Measurements from ENCODE around the gene DLG2.
"Not testable (repeated sequence)": the region's sequence is repeated elsewhere in the genome, so short reads cannot be mapped to it uniquely, and the experiment has no call there.

Gene DLG2

DNA sequence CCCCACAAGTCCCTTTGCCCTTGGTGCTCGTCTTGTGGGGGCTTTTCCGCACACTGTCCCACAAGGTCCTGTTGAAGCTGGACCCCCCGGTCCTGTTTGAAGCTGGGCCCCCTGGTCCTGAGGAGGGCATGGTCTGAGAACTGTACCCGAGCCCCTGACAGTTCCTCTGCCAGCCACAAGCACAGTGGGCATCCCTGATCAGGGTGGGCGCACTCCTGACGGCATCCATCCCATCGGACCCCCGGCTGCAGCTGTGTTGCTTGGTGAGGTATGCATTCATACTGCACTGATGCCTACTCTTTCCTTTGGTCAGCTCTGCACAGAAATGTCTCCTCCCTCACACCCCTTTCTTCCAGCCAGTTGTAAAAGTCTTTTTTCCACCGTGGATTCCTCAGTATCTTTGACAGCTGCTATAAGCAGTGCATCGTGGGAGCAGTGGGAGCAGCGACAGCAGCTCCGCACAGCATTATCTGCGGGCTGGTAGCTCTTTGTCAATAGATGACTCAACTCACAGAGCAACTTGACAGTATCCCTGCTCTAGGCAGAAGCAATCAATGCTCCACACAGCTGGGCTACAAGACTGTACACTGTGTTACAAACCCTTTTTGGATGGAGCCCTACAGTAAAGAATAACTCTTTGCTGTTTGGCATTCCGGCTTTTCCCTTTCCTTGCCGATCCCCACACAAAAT is 1310.1 kb downstream of the DLG2 start:
- ATAC-seq (replicated peaks; ENCODE audit: extremely low read depth, poor library complexity, severe bottlenecking) = peak; percentile 14

DNA sequence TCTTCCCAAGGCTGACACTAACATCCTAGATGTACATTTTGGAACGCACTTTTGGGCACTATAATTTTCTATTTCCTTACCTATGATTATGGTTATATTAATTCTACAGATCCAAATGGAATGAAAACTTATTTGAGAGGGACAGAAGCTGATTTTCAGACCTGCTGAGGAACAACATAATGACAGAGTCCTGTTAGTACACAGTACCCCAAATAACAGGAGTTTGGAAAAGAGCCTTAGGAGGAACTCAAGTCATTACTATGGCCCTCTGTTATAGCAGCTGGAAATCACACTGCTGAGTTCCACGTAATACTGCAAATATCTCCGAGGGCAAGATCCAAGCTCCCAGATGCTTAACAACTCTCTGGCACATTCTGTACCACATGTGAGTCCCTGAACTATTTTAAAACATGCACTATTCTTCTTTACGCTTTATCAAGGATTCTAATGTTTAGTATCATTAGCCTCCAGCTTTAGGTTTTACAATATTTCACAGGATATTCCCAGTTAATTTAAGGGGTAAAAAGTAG is 1313.2 kb downstream of the DLG2 start:
- peaks cover 2% of the 10 kb centered on the region for H3K36me3 Mint-ChIP-seq (ENCODE audit: insufficient read depth)
- DNase-seq (ENCODE audit: low spot score in 2 of 2) = no peak
- no peak overlapping the region for H3K27ac Mint-ChIP-seq (ENCODE audit: low read depth)

More for the DNA sequence above, 1310.1 kb downstream of the DLG2 start:
- Mint-ChIP-seq H3K27me3 (no peaks in the 10 kb centered on the region), H3K27ac (ENCODE audit: low read depth) (no peak overlapping the region), H3K4me3 (no peak overlapping the region), H3K9me3 (peaks cover 22% of the 10 kb centered on the region), H3K4me1 (no peaks in the 10 kb centered on the region), H3K36me3 (ENCODE audit: insufficient read depth) (peaks cover 2% of the 10 kb centered on the region)
- DNase-seq (ENCODE audit: low spot score in 2 of 2) = no peak

DNA sequence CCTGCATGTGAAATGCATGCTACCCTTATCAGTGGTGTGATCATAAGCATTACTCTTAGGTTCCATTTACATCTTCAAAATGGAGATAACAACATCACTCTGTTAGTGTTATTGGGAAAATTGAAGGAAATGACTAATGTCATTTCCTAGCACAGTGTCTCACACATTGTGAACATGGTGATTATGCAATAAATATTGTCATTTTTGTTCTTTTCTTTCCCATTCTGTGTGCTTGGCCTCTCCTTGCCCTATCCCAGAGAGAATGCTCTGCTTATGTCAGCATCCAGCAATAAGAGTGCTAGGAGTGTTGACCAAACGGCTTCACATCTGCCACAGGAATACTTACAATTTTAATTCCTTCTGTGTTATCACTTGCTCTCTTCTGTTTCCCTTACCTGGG is 1316.9 kb downstream of the DLG2 start:
- Mint-ChIP-seq H3K36me3 (ENCODE audit: insufficient read depth) (peaks cover 2% of the 10 kb centered on the region), H3K27ac (ENCODE audit: low read depth) (no peak overlapping the region), H3K4me3 (no peak overlapping the region), H3K9me3 (peaks cover 17% of the 10 kb centered on the region), H3K27me3 (no peaks in the 10 kb centered on the region), H3K4me1 (no peaks in the 10 kb centered on the region)
- no peak for ATAC-seq (replicated peaks; ENCODE audit: extremely low read depth, poor library complexity, severe bottlenecking)
- DNase-seq (ENCODE audit: low spot score in 2 of 2) = no peak

More for the DNA sequence above, 1313.2 kb downstream of the DLG2 start:
- ATAC-seq (replicated peaks; ENCODE audit: extremely low read depth, poor library complexity, severe bottlenecking) = no peak
- Mint-ChIP-seq H3K27me3 (no peaks in the 10 kb centered on the region), H3K4me1 (no peaks in the 10 kb centered on the region), H3K9me3 (peaks cover 16% of the 10 kb centered on the region), H3K4me3 (no peak overlapping the region)

DNA sequence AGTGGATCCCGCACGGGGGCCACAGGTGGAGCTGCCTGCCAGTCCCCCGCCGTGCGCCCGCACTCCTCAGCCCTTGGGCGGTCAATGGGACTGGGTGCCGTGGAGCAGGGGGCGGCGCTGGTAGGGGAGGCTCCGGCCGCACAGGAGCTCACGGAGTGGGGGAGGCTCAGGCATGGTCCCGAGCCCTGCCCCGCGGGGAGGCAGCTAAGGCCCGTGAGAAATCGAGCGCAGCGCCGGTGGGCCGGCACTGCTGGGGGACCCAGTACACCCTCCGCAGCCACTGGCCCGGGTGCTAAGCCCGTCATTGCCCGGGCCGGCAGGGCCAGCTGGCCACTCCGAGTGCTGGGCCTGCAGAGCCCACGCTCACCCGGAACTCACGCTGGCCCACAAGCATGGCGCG is 1318.7 kb downstream of the DLG2 start:
- H3K4me3 Mint-ChIP-seq; H3K36me3 Mint-ChIP-seq (ENCODE audit: insufficient read depth); H3K27me3 Mint-ChIP-seq; ATAC-seq (replicated peaks; ENCODE audit: extremely low read depth, poor library complexity, severe bottlenecking); H3K4me1 Mint-ChIP-seq; H3K27ac Mint-ChIP-seq (ENCODE audit: low read depth); DNase-seq (ENCODE audit: low spot score in 2 of 2): not testable (repeated sequence)
- H3K9me3 Mint-ChIP-seq = peaks cover 16% of the 10 kb centered on the region

DNA sequence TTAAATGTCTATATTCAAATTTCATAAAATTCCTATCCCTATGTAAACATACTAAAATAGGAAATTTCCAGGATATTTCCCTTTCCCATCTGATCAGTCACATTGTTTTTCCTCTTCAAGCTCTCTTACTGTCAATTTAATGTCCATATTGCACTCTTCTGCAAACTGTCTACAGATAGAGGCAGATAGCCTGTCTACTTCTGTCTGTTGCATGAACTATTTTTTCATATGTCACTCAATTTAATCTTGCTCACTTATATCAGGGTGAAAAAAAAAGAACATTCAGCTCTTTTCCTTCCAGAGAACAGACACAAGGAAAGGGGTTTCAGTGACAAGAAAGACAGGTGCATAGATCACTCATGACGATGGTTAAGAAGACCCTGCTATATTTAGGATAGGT is 1327.1 kb downstream of the DLG2 start:
- H3K27ac Mint-ChIP-seq (ENCODE audit: low read depth) = no peak overlapping the region
- ATAC-seq (replicated peaks; ENCODE audit: extremely low read depth, poor library complexity, severe bottlenecking) = no peak
- no peaks in the 10 kb centered on the region for H3K4me1 Mint-ChIP-seq
- H3K4me3 Mint-ChIP-seq = no peak overlapping the region
- H3K9me3 Mint-ChIP-seq = no peaks in the 10 kb centered on the region
- no peak for DNase-seq (ENCODE audit: low spot score in 2 of 2)
- no peaks in the 10 kb centered on the region for H3K27me3 Mint-ChIP-seq
- H3K36me3 Mint-ChIP-seq (ENCODE audit: insufficient read depth) = no peaks in the 10 kb centered on the region

DNA sequence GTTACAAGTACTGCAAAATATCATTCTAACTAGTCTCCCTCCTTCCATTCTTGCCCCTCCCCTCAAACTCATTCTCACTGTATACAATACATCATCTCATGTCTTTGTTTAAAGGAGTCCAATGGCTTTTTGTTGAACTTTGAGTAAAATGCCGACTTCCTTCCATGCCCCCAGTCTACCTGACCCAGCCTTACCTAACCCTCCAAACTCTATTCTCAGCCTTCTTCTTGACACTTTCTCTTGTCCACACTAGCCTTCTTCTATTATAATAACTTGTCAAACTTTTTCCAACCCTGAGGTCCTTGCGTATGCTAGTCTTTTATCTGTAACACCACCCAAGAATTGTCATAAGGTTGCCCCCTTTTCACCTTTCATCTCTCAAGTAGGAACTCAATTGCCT is 1329.6 kb downstream of the DLG2 start:
- Mint-ChIP-seq H3K27ac (ENCODE audit: low read depth) (no peak overlapping the region), H3K36me3 (ENCODE audit: insufficient read depth) (no peaks in the 10 kb centered on the region), H3K9me3 (no peaks in the 10 kb centered on the region), H3K27me3 (no peaks in the 10 kb centered on the region), H3K4me3 (no peak overlapping the region), H3K4me1 (no peaks in the 10 kb centered on the region)
- DNase-seq (ENCODE audit: low spot score in 2 of 2) = no peak
- ATAC-seq (replicated peaks; ENCODE audit: extremely low read depth, poor library complexity, severe bottlenecking) = no peak

DNA sequence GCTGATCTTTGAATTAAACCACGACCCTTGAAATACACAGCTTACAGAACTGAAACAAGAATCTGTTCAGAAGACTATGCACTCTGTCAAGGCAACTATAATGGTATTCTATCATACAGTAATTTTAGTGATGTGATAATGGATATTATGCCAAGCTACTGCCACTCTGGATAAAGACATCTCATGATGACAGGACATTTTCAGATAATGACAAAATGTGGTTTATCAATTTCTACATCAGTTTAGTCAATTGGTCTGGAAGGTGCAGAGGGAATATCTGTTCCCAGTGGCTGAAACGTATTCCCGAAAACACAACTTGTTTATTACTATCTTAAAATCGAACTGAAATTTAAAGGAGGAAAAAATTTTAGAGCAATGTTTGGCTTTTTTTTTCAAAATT is 1331.3 kb downstream of the DLG2 start:
- H3K36me3 Mint-ChIP-seq (ENCODE audit: insufficient read depth) = no peaks in the 10 kb centered on the region
- ATAC-seq (replicated peaks; ENCODE audit: extremely low read depth, poor library complexity, severe bottlenecking) (no peak), DNase-seq (ENCODE audit: low spot score in 2 of 2) (no peak)
- no peak overlapping the region for H3K27ac Mint-ChIP-seq (ENCODE audit: low read depth)
- H3K4me1 Mint-ChIP-seq = no peaks in the 10 kb centered on the region
- no peaks in the 10 kb centered on the region for H3K27me3 Mint-ChIP-seq
- no peaks in the 10 kb centered on the region for H3K9me3 Mint-ChIP-seq
- no peak overlapping the region for H3K4me3 Mint-ChIP-seq

DNA sequence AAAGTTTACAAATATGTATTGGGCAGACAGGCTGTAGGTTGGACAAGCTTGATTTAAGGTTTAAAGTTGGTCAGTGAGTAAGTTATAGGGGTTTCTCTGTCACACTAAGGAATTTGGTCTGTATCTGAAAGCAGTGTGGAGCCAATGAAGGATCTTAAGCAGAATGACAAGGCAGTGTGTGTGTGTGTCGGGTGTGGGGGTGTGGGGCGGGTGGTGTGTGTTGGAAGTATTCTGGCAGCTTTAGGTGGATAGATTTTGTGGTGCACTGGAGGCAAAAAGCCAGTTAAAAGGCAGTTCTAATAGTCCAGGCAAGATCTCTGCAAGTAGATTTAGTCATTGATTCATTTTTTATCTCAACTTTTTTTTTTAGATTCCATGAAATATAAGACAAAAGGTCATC is 1334.2 kb downstream of the DLG2 start:
- H3K36me3 Mint-ChIP-seq (ENCODE audit: insufficient read depth) = no peaks in the 10 kb centered on the region
- no peaks in the 10 kb centered on the region for H3K4me1 Mint-ChIP-seq
- no peaks in the 10 kb centered on the region for H3K27me3 Mint-ChIP-seq
- H3K9me3 Mint-ChIP-seq = peaks cover under 1% of the 10 kb centered on the region
- no peak overlapping the region for H3K4me3 Mint-ChIP-seq
- DNase-seq (ENCODE audit: low spot score in 2 of 2) (no peak), ATAC-seq (replicated peaks; ENCODE audit: extremely low read depth, poor library complexity, severe bottlenecking) (no peak)
- no peak overlapping the region for H3K27ac Mint-ChIP-seq (ENCODE audit: low read depth)

DNA sequence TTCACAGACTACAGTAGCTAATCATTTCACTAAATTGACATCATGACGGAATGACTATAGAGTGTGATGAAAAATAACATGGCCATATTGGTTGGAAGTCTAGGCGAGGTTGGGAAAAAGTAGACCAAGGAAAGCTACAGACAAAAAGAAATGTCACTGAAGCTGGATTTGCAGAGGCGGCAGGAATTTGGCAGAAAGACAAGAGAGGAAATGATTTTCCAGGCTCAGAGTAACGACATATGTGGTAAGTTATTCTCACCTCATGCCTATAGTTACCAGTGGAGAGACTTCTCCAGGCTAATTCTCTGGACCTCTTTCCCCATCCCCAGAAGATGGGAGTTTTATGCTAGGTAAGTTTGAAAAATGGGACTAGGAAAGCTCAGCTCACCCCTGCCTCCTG is 1335.1 kb downstream of the DLG2 start:
- Mint-ChIP-seq H3K4me3 (no peak overlapping the region), H3K27ac (ENCODE audit: low read depth) (no peak overlapping the region), H3K27me3 (no peaks in the 10 kb centered on the region), H3K9me3 (peaks cover 8% of the 10 kb centered on the region), H3K36me3 (ENCODE audit: insufficient read depth) (no peaks in the 10 kb centered on the region), H3K4me1 (no peaks in the 10 kb centered on the region)
- DNase-seq (ENCODE audit: low spot score in 2 of 2) = no peak
- ATAC-seq (replicated peaks; ENCODE audit: extremely low read depth, poor library complexity, severe bottlenecking) = no peak

DNA sequence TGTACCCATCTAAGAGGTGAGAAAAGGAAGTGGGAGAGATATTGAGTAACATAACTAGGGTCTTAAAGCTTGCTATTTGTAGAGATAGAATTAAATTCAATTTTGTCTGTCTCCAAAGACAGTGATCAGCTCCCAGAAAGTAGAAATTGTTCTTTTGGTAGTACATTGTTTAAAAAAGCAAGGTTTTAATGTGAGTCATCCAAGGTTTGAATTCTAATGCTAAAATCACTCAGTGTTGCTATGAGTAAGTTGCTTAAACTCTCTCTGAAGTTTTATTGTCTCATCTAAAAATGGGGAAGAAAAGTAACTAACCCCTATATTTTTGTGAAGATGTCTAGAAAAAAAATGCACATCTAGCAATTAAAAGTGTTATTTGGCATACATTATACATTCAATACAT is 1336.5 kb downstream of the DLG2 start:
- Mint-ChIP-seq H3K27ac (ENCODE audit: low read depth) (no peak overlapping the region), H3K4me1 (no peaks in the 10 kb centered on the region), H3K36me3 (ENCODE audit: insufficient read depth) (no peaks in the 10 kb centered on the region), H3K9me3 (peaks cover 13% of the 10 kb centered on the region), H3K4me3 (no peak overlapping the region), H3K27me3 (no peaks in the 10 kb centered on the region)
- no peak for ATAC-seq (replicated peaks; ENCODE audit: extremely low read depth, poor library complexity, severe bottlenecking)
- DNase-seq (ENCODE audit: low spot score in 2 of 2) = no peak

DNA sequence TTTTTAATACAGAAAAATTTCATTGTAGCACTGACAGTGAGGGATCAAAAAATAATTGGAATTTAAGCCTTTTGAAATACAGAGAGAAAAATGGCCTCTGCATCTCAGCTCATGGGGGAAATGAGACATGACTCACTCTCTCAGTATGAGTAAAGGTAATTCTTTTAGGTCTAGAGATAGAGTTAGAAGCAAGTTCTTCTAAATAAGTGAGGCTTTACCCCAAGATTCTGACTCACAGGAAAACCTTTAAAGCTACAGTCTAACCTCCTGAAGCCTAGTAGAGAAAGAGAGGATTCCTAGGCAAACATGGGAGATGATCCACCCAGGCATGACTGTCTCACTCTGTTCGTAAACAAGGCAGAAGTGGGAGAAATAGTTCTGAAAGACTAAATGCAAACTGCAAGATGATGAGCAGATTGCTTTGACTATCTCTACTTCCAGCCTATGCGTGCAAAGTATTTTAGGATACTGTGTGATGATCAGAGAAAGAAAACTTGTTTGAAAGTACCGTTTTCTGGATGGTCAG is 1337.7 kb downstream of the DLG2 start:
- H3K36me3 Mint-ChIP-seq (ENCODE audit: insufficient read depth) = no peaks in the 10 kb centered on the region
- H3K27me3 Mint-ChIP-seq = no peaks in the 10 kb centered on the region
- H3K9me3 Mint-ChIP-seq = peaks cover 22% of the 10 kb centered on the region
- ATAC-seq (replicated peaks; ENCODE audit: extremely low read depth, poor library complexity, severe bottlenecking) (no peak), DNase-seq (ENCODE audit: low spot score in 2 of 2) (no peak)
- no peaks in the 10 kb centered on the region for H3K4me1 Mint-ChIP-seq
- no peak overlapping the region for H3K27ac Mint-ChIP-seq (ENCODE audit: low read depth)
- no peak overlapping the region for H3K4me3 Mint-ChIP-seq

DNA sequence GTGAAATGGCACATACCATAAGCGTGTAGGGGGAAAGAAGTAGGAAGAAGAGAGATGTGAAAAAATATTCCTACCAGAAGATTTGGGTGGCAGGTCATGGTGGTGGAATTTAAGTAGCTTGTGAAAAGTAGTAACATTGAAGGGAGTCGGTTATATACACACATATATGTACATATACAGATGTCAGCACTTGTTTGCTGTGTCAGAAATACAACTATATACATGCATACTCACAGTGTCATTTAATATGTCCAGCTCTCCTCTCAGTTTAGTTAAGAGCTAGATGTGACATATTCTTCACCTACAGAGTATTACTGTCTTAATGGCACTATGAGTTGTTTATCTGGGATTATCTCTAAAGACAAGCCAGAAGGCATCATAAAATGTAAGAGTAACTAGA is 1353.6 kb downstream of the DLG2 start:
- Mint-ChIP-seq H3K9me3 (peaks cover 20% of the 10 kb centered on the region), H3K4me3 (no peak overlapping the region), H3K4me1 (no peaks in the 10 kb centered on the region), H3K27ac (ENCODE audit: low read depth) (no peak overlapping the region), H3K36me3 (ENCODE audit: insufficient read depth) (no peaks in the 10 kb centered on the region), H3K27me3 (no peaks in the 10 kb centered on the region)
- DNase-seq (ENCODE audit: low spot score in 2 of 2) = no peak
- no peak for ATAC-seq (replicated peaks; ENCODE audit: extremely low read depth, poor library complexity, severe bottlenecking)

DNA sequence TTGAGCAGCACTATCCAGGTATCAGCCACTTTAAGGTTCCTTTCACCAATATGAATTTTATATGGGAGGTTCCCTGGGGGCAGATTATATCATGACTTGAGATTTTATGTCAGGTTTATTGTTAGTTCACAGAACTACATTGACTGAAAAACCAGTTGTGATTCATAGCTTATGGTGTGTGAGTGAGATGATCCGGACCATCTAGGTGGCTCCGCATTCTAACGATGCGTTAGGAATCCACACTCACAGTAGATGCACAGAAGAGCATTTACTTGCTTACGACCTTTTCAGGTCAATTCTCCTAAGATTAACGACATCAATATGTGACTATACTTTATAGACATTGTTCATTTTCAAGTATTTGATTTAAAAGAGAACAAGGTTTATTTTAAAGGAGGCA is 1356.7 kb downstream of the DLG2 start:
- Mint-ChIP-seq H3K27ac (ENCODE audit: low read depth) (no peak overlapping the region), H3K36me3 (ENCODE audit: insufficient read depth) (no peaks in the 10 kb centered on the region), H3K4me3 (no peak overlapping the region), H3K4me1 (no peaks in the 10 kb centered on the region), H3K27me3 (no peaks in the 10 kb centered on the region), H3K9me3 (peaks cover 26% of the 10 kb centered on the region)
- no peak for DNase-seq (ENCODE audit: low spot score in 2 of 2)
- ATAC-seq (replicated peaks; ENCODE audit: extremely low read depth, poor library complexity, severe bottlenecking) = no peak
